C4-2B (cell line): ENCODE data around the gene WASF2.
A peak's percentile ranks its signal among the peaks of the same experiment; 100 is the strongest.

ENCODE experiments used
- ZFX ChIP-seq: fragments of 450-650 bp; IDR thresholded peaks from 2 replicates; pipeline ENCODE4 v1.6.1; 2017
- TF ChIP-seq, protein P1 (sequence below): fragments of 450-650 bp; conservative IDR thresholded peaks from 2 replicates; pipeline ENCODE4 v1.5.1; 2017; ENCODE audit warnings: mild to moderate bottlenecking

DNA sequence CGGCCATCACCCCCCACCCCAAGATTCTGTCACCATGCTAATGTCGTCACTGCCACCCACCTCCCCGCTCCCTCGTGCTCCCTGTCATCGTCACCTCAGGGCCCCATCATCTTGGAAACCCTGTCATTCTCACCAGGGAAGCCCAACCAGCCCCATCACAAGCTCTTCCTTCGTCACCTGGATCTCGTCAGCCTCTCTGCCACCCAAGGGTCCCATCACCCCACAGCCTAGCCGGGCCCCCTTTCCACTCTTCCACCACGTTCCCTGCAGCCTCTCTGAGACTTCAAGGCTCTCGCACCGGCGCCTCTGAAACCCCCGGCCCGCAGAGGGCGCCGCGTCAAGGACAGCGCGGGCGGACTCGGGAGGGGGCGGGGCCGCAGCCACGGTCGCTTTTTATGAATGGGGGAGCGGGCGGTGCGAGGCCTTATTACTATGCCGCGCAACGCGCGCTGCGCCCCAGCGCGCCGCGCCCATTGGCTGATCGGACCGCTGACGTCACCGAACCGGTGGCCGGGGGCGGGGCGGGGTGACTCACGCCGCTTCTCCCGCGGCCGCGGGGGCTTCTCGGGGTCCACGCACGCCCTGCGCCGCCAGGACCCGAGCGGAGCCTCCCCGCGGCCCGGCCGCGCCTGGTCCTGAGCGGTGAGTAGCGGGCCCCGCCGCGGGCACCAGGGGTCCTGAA, 97.7 kb downstream of the WASF2 start, which contains the start of gene GPR3:
- TF ChIP-seq, protein P1, sequence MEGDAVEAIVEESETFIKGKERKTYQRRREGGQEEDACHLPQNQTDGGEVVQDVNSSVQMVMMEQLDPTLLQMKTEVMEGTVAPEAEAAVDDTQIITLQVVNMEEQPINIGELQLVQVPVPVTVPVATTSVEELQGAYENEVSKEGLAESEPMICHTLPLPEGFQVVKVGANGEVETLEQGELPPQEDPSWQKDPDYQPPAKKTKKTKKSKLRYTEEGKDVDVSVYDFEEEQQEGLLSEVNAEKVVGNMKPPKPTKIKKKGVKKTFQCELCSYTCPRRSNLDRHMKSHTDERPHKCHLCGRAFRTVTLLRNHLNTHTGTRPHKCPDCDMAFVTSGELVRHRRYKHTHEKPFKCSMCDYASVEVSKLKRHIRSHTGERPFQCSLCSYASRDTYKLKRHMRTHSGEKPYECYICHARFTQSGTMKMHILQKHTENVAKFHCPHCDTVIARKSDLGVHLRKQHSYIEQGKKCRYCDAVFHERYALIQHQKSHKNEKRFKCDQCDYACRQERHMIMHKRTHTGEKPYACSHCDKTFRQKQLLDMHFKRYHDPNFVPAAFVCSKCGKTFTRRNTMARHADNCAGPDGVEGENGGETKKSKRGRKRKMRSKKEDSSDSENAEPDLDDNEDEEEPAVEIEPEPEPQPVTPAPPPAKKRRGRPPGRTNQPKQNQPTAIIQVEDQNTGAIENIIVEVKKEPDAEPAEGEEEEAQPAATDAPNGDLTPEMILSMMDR, result peak; percentile 89
- no peak for TF ChIP-seq ZFX
